ENCODE results near the gene ADGRG3.

The ADGRG3 gene

DNA sequence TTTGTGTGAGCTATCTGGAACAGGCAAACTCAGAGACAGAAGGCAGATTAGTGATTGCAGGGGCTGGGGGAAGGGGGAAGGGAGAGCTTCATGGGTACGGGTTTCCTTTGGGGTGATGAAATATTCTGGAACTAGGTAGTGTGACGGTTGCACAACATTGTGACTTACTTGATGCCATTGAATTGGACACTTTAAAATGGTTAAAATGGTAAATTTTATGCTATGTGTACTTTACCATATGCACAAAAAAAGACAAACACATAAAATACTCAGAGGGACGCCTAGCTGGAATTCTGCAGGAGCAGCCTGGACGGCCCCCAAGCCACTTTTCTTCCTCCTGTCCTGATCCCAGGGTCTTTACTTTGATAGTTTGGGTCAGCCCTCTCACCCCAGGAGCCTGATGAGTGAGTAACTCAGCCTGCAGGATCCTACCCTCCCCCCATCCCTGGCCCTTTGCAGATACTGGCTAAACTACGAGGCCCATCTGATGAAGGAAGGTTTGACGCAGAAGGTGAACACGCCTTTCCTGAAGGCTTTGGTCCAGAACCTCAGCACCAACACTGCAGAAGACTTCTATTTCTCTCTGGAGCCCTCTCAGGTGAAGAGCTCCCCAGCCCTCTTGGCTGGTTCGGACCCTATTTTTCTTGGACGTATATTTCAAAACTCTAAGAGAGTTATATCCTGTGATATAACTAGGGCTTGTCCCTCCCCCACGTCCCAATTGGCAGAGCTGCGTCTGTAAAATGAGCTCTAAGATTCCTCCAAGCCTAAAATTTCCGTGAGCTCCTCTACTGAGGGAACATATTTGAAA lies 7.8 kb downstream of the ADGRG3 start:
- Mint-ChIP-seq H3K9me3 (no peaks in the 10 kb centered on the region), H3K4me3 (no peak overlapping the region), H3K27me3 (no peaks in the 10 kb centered on the region), H3K27ac (ENCODE audit: low read depth) (no peak overlapping the region), H3K36me3 (ENCODE audit: insufficient read depth) (peaks cover 3% of the 10 kb centered on the region), H3K4me1 (no peaks in the 10 kb centered on the region)
- ATAC-seq (replicated peaks; ENCODE audit: extremely low read depth, poor library complexity, severe bottlenecking) (no peak), DNase-seq (ENCODE audit: low spot score in 2 of 2) (no peak)

DNA sequence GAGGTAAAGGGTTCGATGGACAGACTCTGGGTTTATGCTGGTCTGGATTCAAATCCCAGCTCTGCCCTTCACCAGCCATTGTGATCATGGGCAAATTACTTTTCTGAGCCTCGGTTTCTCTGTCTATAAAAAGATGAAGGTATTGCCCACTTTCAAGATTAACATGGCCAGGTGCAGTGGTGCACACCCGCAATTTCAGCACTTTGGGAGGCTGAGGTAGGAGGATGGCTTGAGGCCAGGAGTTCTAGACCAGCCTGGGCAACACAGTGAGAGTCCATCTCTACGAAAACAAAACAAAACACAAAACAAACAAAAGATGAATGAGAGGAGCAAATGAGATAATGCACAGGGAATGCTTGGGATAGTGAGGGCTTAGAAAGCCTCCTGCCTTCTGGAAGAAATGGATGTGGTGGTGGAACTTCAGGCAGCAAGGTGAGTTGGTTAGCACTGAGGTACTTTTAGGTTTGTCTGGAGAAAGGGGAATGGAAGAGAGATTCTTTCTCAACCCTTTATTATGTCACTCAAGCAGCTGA lies 8.5 kb downstream of the ADGRG3 start:
- Mint-ChIP-seq H3K36me3 (ENCODE audit: insufficient read depth) (peaks cover 3% of the 10 kb centered on the region), H3K9me3 (no peaks in the 10 kb centered on the region), H3K27me3 (no peaks in the 10 kb centered on the region), H3K4me1 (no peaks in the 10 kb centered on the region), H3K27ac (ENCODE audit: low read depth) (no peak overlapping the region), H3K4me3 (no peak overlapping the region)
- no peak for DNase-seq (ENCODE audit: low spot score in 2 of 2)
- ATAC-seq (replicated peaks; ENCODE audit: extremely low read depth, poor library complexity, severe bottlenecking): no peak

- no peak overlapping the region for H3K27ac Mint-ChIP-seq (ENCODE audit: low read depth)
- ATAC-seq (replicated peaks; ENCODE audit: extremely low read depth, poor library complexity, severe bottlenecking) (no peak), DNase-seq (ENCODE audit: low spot score in 2 of 2) (no peak)
- H3K27me3 Mint-ChIP-seq: no peaks in the 10 kb centered on the region
- peaks cover 3% of the 10 kb centered on the region for H3K36me3 Mint-ChIP-seq (ENCODE audit: insufficient read depth)
- no peak overlapping the region for H3K4me3 Mint-ChIP-seq
- H3K4me1 Mint-ChIP-seq: no peaks in the 10 kb centered on the region
- no peaks in the 10 kb centered on the region for H3K9me3 Mint-ChIP-seq
These were observed 9.7 kb downstream of the ADGRG3 start for GRCh38 chr16:57677622-57678369.

GRCh38 chr16:57679016-57679415 lies 10.9 kb downstream of the ADGRG3 start:
- Mint-ChIP-seq H3K9me3 (no peaks in the 10 kb centered on the region), H3K4me3 (no peak overlapping the region), H3K36me3 (ENCODE audit: insufficient read depth) (peaks cover 1% of the 10 kb centered on the region), H3K27me3 (no peaks in the 10 kb centered on the region), H3K27ac (ENCODE audit: low read depth) (no peak overlapping the region), H3K4me1 (no peaks in the 10 kb centered on the region)
- DNase-seq (ENCODE audit: low spot score in 2 of 2) (no peak), ATAC-seq (replicated peaks; ENCODE audit: extremely low read depth, poor library complexity, severe bottlenecking) (no peak)

GRCh38 chr16:57679767-57680482 lies 11.8 kb downstream of the ADGRG3 start:
- Mint-ChIP-seq H3K4me1 (no peaks in the 10 kb centered on the region), H3K4me3 (no peak overlapping the region), H3K27ac (ENCODE audit: low read depth) (no peak overlapping the region), H3K27me3 (no peaks in the 10 kb centered on the region), H3K9me3 (no peaks in the 10 kb centered on the region), H3K36me3 (ENCODE audit: insufficient read depth) (peaks cover 1% of the 10 kb centered on the region)
- DNase-seq (ENCODE audit: low spot score in 2 of 2) (no peak), ATAC-seq (replicated peaks; ENCODE audit: extremely low read depth, poor library complexity, severe bottlenecking) (no peak)

- H3K9me3 Mint-ChIP-seq: no peaks in the 10 kb centered on the region
- DNase-seq (ENCODE audit: low spot score in 2 of 2): no peak
- H3K4me1 Mint-ChIP-seq: no peaks in the 10 kb centered on the region
These were observed 12.8 kb downstream of the ADGRG3 start for GRCh38 chr16:57680842-57681375.

GRCh38 chr16:57681950-57682728 lies 14.0 kb downstream of the ADGRG3 start:
- DNase-seq (ENCODE audit: low spot score in 2 of 2) (no peak), ATAC-seq (replicated peaks; ENCODE audit: extremely low read depth, poor library complexity, severe bottlenecking) (no peak)
- Mint-ChIP-seq H3K4me3 (no peak overlapping the region), H3K27me3 (no peaks in the 10 kb centered on the region), H3K4me1 (no peaks in the 10 kb centered on the region), H3K27ac (ENCODE audit: low read depth) (no peak overlapping the region), H3K9me3 (no peaks in the 10 kb centered on the region), H3K36me3 (ENCODE audit: insufficient read depth) (peaks cover 1% of the 10 kb centered on the region)

More at GRCh38 chr16:57680842-57681375, 12.8 kb downstream of the ADGRG3 start:
- Mint-ChIP-seq H3K36me3 (ENCODE audit: insufficient read depth) (peaks cover 1% of the 10 kb centered on the region), H3K27me3 (no peaks in the 10 kb centered on the region), H3K27ac (ENCODE audit: low read depth) (no peak overlapping the region), H3K4me3 (no peak overlapping the region)
- ATAC-seq (replicated peaks; ENCODE audit: extremely low read depth, poor library complexity, severe bottlenecking): no peak

DNA sequence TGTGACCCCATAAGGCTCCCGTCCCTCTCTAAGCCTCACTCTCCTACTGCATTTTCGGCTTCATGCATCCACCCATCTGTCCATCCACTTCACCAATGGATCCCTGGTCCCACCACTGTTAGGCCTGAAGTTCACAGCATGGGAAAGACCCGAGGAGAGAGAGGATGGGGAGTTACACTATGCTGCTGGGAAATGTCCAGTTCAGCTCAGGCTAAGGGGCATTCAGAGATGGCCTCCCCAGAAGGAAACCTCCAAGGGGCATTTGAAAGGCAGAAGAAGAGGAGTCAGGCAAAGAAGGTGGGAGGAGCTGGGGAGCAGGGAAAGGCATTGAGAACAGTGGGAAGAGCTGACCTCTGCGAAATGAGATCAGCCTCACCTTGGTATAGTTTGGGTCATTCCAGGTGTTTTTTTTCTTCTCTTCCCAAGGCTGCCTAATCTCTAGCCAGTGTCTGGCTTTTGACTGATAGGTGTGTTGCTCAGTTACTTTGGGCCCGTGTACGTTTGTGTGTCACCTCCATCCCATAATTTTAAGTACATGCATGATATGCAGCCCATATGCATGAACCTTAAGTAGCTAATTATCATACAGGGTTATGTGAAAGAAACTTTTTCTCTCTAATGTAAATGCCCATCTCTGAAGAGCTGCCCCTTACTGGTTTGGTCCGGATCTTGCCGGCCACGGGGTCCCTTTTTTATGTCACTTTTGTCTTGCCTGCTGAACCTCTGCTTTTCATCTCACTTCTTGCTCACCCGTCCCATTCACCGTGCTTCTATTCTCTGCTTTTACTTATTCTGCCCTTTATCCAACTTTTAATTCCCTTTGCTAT lies 14.9 kb downstream of the ADGRG3 start:
- Mint-ChIP-seq H3K27me3 (no peaks in the 10 kb centered on the region), H3K9me3 (no peaks in the 10 kb centered on the region), H3K36me3 (ENCODE audit: insufficient read depth) (no peaks in the 10 kb centered on the region), H3K27ac (ENCODE audit: low read depth) (no peak overlapping the region), H3K4me1 (no peaks in the 10 kb centered on the region), H3K4me3 (no peak overlapping the region)
- no peak for ATAC-seq (replicated peaks; ENCODE audit: extremely low read depth, poor library complexity, severe bottlenecking)
- DNase-seq (ENCODE audit: low spot score in 2 of 2): no peak

- Mint-ChIP-seq H3K36me3 (ENCODE audit: insufficient read depth) (no peaks in the 10 kb centered on the region), H3K4me3 (no peak overlapping the region), H3K27me3 (no peaks in the 10 kb centered on the region), H3K9me3 (no peaks in the 10 kb centered on the region), H3K27ac (ENCODE audit: low read depth) (no peak overlapping the region), H3K4me1 (no peaks in the 10 kb centered on the region)
- ATAC-seq (replicated peaks; ENCODE audit: extremely low read depth, poor library complexity, severe bottlenecking) (no peak), DNase-seq (ENCODE audit: low spot score in 2 of 2) (no peak)
These were observed 15.8 kb downstream of the ADGRG3 start for GRCh38 chr16:57683636-57684545.

- no peak overlapping the region for H3K27ac Mint-ChIP-seq (ENCODE audit: low read depth)
- no peaks in the 10 kb centered on the region for H3K27me3 Mint-ChIP-seq
- H3K4me1 Mint-ChIP-seq: peaks cover 8% of the 10 kb centered on the region
- H3K36me3 Mint-ChIP-seq (ENCODE audit: insufficient read depth): no peaks in the 10 kb centered on the region
- DNase-seq (ENCODE audit: low spot score in 2 of 2) (no peak), ATAC-seq (replicated peaks; ENCODE audit: extremely low read depth, poor library complexity, severe bottlenecking) (no peak)
- H3K4me3 Mint-ChIP-seq: no peak overlapping the region
- no peaks in the 10 kb centered on the region for H3K9me3 Mint-ChIP-seq
These were observed 16.7 kb downstream of the ADGRG3 start for GRCh38 chr16:57684626-57685358.
